ENCODE data around the gene MGAT5. TPM values are rescaled to one million over a fixed set of nuclear protein-coding genes. Genes with fewer than 3 reads are reported as not detected.

Gene MGAT5
- total RNA-seq, 1 experiment from 2014 or later, result 34.0 TPM

DNA sequence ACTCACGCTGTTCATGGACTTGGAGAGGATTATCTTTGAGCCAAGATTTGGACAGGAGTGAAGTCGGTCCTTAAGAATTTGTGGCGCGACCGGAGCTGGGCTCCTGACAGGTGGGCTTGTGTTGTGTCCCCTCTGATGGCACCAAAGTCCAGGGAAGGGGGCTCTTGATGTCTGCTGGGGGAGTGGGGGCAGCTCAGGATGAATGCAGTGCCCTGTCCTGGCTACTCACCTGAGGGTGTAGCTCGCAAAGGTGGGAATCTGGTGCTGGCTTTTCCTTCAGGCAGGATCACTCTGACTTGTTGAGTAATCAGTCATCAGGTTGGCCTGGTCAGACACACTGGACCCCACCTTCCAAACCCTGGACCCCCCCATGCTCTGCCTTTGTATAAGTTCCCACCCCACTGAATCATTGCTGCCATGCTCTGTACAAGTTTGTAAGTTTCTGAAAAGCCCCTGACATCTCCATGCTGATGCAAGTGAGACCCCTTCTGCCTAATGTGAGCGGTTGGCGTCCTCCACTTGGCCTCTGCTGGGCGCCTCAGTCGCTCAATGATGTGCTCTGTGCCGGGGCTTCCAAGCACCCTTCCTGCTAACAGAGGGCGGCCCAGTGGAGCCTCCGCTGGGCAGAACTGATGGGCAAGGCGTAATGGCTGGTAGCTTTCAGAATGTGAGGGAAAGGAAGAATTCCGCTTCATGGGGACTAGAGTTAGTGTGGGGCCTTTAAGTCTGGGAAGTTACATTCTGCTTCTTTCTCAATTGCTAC, 196.1 kb downstream of the MGAT5 start:
- no peak for ATAC-seq

More for the DNA sequence above, 196.1 kb downstream of the MGAT5 start:
- no peaks in the 10 kb centered on the region; a peak in 1 of 4 replicates for H3K36me3 ChIP-seq (ENCODE audit: control insufficient read depth in 1 of 2, insufficient read depth in 2 of 2, low read length in 2 of 2)
- H3K27me3 ChIP-seq (ENCODE audit: insufficient read depth, low read length), result no peaks in the 10 kb centered on the region
- TF ChIP-seq JUND (IDR thresholded peaks at IDR 0.05) (no peak), YY1 (IDR thresholded peaks at IDR 0.05; ENCODE audit: extremely low read depth, insufficient replicate concordance, low read depth, low read length) (no peak), POLR2AphosphoS5 (IDR thresholded peaks at IDR 0.05; ENCODE audit: low read depth, low read length) (no peak), EZH2 (IDR thresholded peaks at IDR 0.05) (no peak), RAD21 (IDR thresholded peaks at IDR 0.05; ENCODE audit: low read depth) (no peak), CBX3 (IDR thresholded peaks at IDR 0.05; ENCODE audit: low read depth) (no peak)
- TF ChIP-seq, protein P1, sequence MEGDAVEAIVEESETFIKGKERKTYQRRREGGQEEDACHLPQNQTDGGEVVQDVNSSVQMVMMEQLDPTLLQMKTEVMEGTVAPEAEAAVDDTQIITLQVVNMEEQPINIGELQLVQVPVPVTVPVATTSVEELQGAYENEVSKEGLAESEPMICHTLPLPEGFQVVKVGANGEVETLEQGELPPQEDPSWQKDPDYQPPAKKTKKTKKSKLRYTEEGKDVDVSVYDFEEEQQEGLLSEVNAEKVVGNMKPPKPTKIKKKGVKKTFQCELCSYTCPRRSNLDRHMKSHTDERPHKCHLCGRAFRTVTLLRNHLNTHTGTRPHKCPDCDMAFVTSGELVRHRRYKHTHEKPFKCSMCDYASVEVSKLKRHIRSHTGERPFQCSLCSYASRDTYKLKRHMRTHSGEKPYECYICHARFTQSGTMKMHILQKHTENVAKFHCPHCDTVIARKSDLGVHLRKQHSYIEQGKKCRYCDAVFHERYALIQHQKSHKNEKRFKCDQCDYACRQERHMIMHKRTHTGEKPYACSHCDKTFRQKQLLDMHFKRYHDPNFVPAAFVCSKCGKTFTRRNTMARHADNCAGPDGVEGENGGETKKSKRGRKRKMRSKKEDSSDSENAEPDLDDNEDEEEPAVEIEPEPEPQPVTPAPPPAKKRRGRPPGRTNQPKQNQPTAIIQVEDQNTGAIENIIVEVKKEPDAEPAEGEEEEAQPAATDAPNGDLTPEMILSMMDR (IDR thresholded peaks at IDR 0.05 in 2 of 3, conservative IDR thresholded peaks at IDR 0.05 in 1 of 3; ENCODE audit: borderline replicate concordance in 1 of 3, insufficient read depth in 1 of 3, low read depth in 2 of 3, low read length in 2 of 3), result no peak
- H3K4me1 ChIP-seq (ENCODE audit: control insufficient read depth in 1 of 2, insufficient read depth in 2 of 2, low read length in 2 of 2), result no peaks in the 10 kb centered on the region
- H3K4me2 ChIP-seq (ENCODE audit: low read length), result no peak overlapping the region
- no TSS peak for BruUV-seq (replicated peaks)
- H3K4me3 ChIP-seq (replicated peaks in 1 of 2; ENCODE audit: low read depth in 1 of 2, low read length in 2 of 2), result no peak overlapping the region
- RAD21 ChIA-PET (ENCODE audit: low non-redundant PET in 1 of 2, low total read pairs in 2 of 2, uncharacterized antibody in 2 of 2, unreplicated experiment in 2 of 2), result interaction anchor here in 1 of 2 experiments (0.6 to 1.9 kb wide), 2 partner anchors 331 to 563 kb away, joined by 4 to 7 read pairs; no protein-coding TSS in a partner anchor
- H3K9me2 ChIP-seq (ENCODE audit: insufficient read depth), result no peaks in the 10 kb centered on the region
- H3K9me3 ChIP-seq (ENCODE audit: control insufficient read depth in 1 of 2, insufficient read depth in 1 of 2, low read depth in 1 of 2, low read length in 2 of 2), result no peaks in the 10 kb centered on the region
- no peaks in the 10 kb centered on the region for H4K20me1 ChIP-seq (ENCODE audit: insufficient read depth)
- no peak for DNase-seq (ENCODE audit: low read depth, low spot score)
- no peak overlapping the region for H2AFZ ChIP-seq (ENCODE audit: low read depth, low read length, poor library complexity, severe bottlenecking)
- no peak overlapping the region for H3K27ac ChIP-seq (ENCODE audit: low read depth, low read length)
- POLR2A ChIA-PET, result no interaction called here
- no peak overlapping the region for H3K9ac ChIP-seq (ENCODE audit: low read length)
- no peaks in the 10 kb centered on the region for H3K79me2 ChIP-seq (ENCODE audit: insufficient read depth, low read length)
- CTCF ChIA-PET, result interaction anchor here (1.1 to 3.1 kb wide), 11 partner anchors 10 to 567 kb away, joined by 3 to 43 read pairs (median 4); no protein-coding TSS in a partner anchor
- intact Hi-C loops (cut with micrococcal nuclease), result loop anchor here (2.0 kb wide), 1 partner anchor 563 kb away; no protein-coding TSS in a partner anchor

Data from HCT116 (cell line).